Epithelial cell of proximal tubule (primary cell): ENCODE results near the gene B4GALT2. TPM values are rescaled to one million over a fixed set of nuclear protein-coding genes. Genes with fewer than 3 reads are reported as not detected.

Source experiments
- DNase-seq: peaks from one replicate; pipeline ENCODE4 v3.0.0-alpha.2; 2011; ENCODE audit warnings: low read depth
- H3K4me3 ChIP-seq: 2 replicates; pipeline ENCODE4 v1.5.1; 2011; ENCODE audit warnings: low read depth, mild to moderate bottlenecking, low read length
- total RNA-seq: library from RNA; depleted of rRNA; stranded (reverse); fragments of >200 nt; gene quantifications from 2 replicates; pipeline ENCODE4 v1.2.3, GENCODE V29; 2015
- TF ChIP-seq, protein P1 (sequence below): conservative IDR thresholded peaks from 2 replicates; pipeline ENCODE4 v1.5.1; 2012; ENCODE audit warnings: low read depth, mild to moderate bottlenecking, low read length

B4GALT2 gene
- total RNA-seq, 1 donor from 2014 or later, result 69.5 TPM

DNA sequence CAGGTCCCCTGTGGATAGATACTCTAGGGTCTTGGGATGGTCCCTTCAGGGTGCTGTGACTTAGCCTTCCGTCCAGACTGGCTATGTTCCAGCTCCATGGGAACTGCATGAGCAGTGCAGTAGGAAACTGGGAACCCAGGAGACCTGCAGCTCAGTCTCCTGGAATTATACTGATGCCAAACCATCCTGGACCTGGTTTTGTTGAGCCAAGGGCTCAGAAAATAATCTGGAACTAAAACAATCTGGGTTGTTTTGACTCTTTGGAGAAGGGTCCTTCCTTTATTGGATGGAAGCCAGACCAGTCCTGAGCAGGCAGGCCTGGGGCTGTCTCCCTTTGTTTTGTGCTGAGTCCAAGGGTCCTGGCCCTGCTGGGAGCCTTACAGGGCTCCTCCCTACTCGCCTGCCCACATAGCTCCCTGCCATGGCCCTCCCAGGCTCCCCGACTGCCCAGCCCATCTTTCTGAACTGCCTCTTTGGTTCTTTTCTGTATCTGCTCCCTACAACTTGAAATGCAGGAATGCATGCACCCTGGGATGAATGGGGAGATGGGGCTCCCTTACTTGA, 31.1 kb upstream of the B4GALT2 start:
- TF ChIP-seq, protein P1, sequence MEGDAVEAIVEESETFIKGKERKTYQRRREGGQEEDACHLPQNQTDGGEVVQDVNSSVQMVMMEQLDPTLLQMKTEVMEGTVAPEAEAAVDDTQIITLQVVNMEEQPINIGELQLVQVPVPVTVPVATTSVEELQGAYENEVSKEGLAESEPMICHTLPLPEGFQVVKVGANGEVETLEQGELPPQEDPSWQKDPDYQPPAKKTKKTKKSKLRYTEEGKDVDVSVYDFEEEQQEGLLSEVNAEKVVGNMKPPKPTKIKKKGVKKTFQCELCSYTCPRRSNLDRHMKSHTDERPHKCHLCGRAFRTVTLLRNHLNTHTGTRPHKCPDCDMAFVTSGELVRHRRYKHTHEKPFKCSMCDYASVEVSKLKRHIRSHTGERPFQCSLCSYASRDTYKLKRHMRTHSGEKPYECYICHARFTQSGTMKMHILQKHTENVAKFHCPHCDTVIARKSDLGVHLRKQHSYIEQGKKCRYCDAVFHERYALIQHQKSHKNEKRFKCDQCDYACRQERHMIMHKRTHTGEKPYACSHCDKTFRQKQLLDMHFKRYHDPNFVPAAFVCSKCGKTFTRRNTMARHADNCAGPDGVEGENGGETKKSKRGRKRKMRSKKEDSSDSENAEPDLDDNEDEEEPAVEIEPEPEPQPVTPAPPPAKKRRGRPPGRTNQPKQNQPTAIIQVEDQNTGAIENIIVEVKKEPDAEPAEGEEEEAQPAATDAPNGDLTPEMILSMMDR, result no peak
- H3K4me3 ChIP-seq, result peak overlapping the region; percentile 98
- no peak for DNase-seq

- TF ChIP-seq, protein P1, result no peak
- no peak for DNase-seq
- H3K4me3 ChIP-seq, result no peak overlapping the region
Measured at GRCh38 chr1:43949678-43950077, 29.3 kb upstream of the B4GALT2 start.

- TF ChIP-seq, protein P1, result no peak
- peak; percentile 53 for DNase-seq
- no peak overlapping the region for H3K4me3 ChIP-seq
Measured at GRCh38 chr1:43951021-43951985, 27.7 kb upstream of the B4GALT2 start.

DNA sequence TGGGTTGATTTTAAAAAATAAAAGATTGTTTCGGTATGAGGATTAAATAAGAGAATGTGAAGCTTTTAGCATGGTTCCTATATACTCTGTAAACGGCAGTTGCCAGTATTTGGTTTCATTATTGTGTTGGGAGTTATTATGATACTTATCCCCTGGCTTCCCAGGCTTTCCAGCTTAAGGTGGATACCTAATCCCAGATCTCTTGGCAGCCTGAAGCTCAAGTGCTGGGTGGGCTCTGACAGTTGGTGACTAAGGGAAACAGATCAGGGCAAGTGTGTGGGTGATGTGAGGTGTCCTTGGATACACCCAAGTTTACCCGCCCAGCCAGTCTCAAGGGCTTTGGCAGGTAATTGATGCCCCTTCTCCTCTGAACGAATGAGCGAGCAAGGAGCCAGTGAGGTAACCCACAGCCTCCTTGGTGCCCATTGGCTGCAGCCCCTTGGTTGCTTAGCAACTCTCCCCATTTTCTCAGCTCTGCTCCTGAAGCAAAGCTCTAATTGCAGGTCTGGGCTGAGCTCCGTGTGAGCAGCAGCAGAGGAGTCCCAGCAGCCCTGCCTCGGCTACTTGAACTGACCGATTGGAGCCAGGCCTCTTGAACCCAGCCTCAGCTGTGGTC, 26.2 kb upstream of the B4GALT2 start:
- H3K4me3 ChIP-seq, result no peak overlapping the region
- DNase-seq, result no peak
- TF ChIP-seq, protein P1, result no peak

DNA sequence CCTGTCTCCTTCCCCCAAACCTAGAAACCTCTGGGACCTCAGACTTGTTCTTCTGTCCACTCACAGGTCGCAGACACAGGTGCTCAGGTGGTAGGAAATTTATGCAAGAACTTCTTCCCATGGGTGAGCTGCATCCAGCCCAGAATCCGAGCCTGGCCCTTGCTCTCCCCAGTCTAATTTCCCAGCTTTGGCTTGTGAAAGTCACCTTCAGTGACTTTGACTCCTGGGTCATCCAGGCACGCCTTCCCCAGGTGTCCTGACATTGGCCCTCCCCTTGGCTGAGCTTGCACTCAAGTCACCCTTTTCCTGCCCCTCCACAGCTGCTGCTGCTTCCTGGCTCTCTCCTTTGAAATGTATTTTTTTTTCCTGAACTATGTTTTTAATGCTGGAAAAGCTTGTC, 25.6 kb upstream of the B4GALT2 start:
- no peak overlapping the region for H3K4me3 ChIP-seq
- TF ChIP-seq, protein P1, result no peak
- DNase-seq, result no peak

GRCh38 chr1:43954036-43954435, 25.0 kb upstream of the B4GALT2 start:
- no peak for DNase-seq

More at GRCh38 chr1:43954036-43954435, 25.0 kb upstream of the B4GALT2 start:
- TF ChIP-seq, protein P1, result no peak
- H3K4me3 ChIP-seq, result no peak overlapping the region
